ENCODE data around the gene ZNF76. TPM values are rescaled to one million over a fixed set of nuclear protein-coding genes. Genes with fewer than 3 reads are reported as not detected.

Gene ZNF76
- total and polyA plus RNA-seq, 2 donors (not counting 3 experiments of a cell fraction or from before 2014, with no cell fraction given) = 27.9 to 34.6 TPM

DNA sequence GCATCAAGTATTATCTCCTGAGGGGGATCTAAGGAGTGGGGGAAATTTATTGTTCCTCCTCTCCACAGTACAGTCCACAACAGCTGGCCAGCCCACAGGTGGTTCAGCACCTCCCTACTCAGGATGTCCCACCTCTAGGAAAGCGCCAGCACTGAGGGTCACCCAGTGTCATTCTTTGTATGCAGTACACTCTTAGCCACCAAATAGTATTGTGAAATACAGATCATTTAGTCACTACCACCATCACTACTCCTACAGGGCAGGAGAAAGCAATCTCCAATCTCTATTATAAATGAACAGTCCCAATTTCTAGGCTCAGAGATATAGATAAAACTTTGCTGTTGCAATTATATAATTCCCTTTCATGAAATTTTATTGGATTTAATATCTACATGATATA, 6.3 kb upstream of the ZNF76 start:
- Histone ChIP-seq H3K4me1 (ENCODE audit: control insufficient read depth, extremely low read depth, insufficient read depth, low read length) (peaks cover 3% of the 10 kb centered on the region), H3K36me3 (ENCODE audit: control insufficient read depth in 2 of 2, extremely low read depth in 1 of 2, insufficient read depth in 2 of 2, low read length in 2 of 2) (no peaks in the 10 kb centered on the region), H3K9me3 (replicated peaks; ENCODE audit: control insufficient read depth, insufficient read depth, low read length) (no peaks in the 10 kb centered on the region), H4K20me1 (replicated peaks; ENCODE audit: control insufficient read depth, extremely low read depth, insufficient read depth, low read length) (no peaks in the 10 kb centered on the region), H3K4me3 (replicated peaks in 1 of 3; ENCODE audit: insufficient read depth in 1 of 3, low read depth in 1 of 3, low read length in 3 of 3) (no peak overlapping the region), H2AFZ (ENCODE audit: low read depth, low read length) (no peak overlapping the region), H3K79me2 (ENCODE audit: control insufficient read depth, insufficient read depth, low read length) (peaks cover 2% of the 10 kb centered on the region), H3K27ac (ENCODE audit: insufficient read depth, low read depth, low read length) (no peak overlapping the region), H3K27me3 (ENCODE audit: control insufficient read depth in 2 of 2, insufficient read depth in 2 of 2, low read length in 2 of 2) (no peaks in the 10 kb centered on the region), H3K9ac (replicated peaks; ENCODE audit: extremely low read depth, insufficient read depth, low read length) (no peak overlapping the region), H3K4me2 (ENCODE audit: insufficient read depth, low read length) (no peak overlapping the region), H3K9me1 (replicated peaks; ENCODE audit: control insufficient read depth, extremely low read depth, insufficient read depth, low read length) (no peaks in the 10 kb centered on the region)
- dilution Hi-C loops (cut with MboI; ENCODE audit: extremely low pct_ligation_motif_present, low sequenced_read_pairs) = no loop called here
- DNase-seq (ENCODE audit: low read depth, low spot score) (no peak), FAIRE-seq (no peak)
- POLR2A ChIA-PET = no interaction called here
- CTCF ChIA-PET = interaction anchor here (1.6 kb wide), 1 partner anchor 13 kb away, joined by 6 read pairs; no protein-coding TSS in a partner anchor
- intact Hi-C loops (cut with micrococcal nuclease) = no loop called here
- no peak for TF ChIP-seq FOS (IDR thresholded peaks at IDR 0.05; ENCODE audit: borderline replicate concordance, insufficient read depth, low read length)
- TF ChIP-seq EZH2 (IDR thresholded peaks at IDR 0.05; ENCODE audit: borderline replicate concordance, low read depth, low read length, severe bottlenecking) = no peak
- TF ChIP-seq MYC (IDR thresholded peaks at IDR 0.05; ENCODE audit: low read depth, low read length) = no peak
- TF ChIP-seq, protein P1, sequence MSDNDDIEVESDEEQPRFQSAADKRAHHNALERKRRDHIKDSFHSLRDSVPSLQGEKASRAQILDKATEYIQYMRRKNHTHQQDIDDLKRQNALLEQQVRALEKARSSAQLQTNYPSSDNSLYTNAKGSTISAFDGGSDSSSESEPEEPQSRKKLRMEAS (IDR thresholded peaks at IDR 0.05; ENCODE audit: insufficient read depth, insufficient read length) = no peak
- TF ChIP-seq, protein P2, sequence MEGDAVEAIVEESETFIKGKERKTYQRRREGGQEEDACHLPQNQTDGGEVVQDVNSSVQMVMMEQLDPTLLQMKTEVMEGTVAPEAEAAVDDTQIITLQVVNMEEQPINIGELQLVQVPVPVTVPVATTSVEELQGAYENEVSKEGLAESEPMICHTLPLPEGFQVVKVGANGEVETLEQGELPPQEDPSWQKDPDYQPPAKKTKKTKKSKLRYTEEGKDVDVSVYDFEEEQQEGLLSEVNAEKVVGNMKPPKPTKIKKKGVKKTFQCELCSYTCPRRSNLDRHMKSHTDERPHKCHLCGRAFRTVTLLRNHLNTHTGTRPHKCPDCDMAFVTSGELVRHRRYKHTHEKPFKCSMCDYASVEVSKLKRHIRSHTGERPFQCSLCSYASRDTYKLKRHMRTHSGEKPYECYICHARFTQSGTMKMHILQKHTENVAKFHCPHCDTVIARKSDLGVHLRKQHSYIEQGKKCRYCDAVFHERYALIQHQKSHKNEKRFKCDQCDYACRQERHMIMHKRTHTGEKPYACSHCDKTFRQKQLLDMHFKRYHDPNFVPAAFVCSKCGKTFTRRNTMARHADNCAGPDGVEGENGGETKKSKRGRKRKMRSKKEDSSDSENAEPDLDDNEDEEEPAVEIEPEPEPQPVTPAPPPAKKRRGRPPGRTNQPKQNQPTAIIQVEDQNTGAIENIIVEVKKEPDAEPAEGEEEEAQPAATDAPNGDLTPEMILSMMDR (IDR thresholded peaks at IDR 0.05; ENCODE audit: extremely low read depth in 1 of 2, insufficient read depth in 1 of 2, low read depth in 1 of 2, low read length in 2 of 2) = no peak
- TF ChIP-seq JUN (IDR thresholded peaks at IDR 0.05; ENCODE audit: borderline replicate concordance, insufficient read depth, insufficient read length, low read depth) = no peak
- no peak for TF ChIP-seq POLR2A (IDR thresholded peaks at IDR 0.05; ENCODE audit: low read depth, low read length)
- TF ChIP-seq POLR2AphosphoS5 (IDR thresholded peaks at IDR 0.05; ENCODE audit: insufficient read depth, low read depth, low read length) = no peak
- TF ChIP-seq GATA2 (IDR thresholded peaks at IDR 0.05; ENCODE audit: insufficient read depth, insufficient read length, low read depth, low read length) = no peak
- no TSS peak for BruUV-seq (replicated peaks)
